Body of pancreas (tissue), 4 donors: ENCODE results near the gene ACSL1. TPM values are rescaled to one million over a fixed set of nuclear protein-coding genes. Genes with fewer than 3 reads are reported as not detected.

ENCODE experiments used
- ATAC-seq: fragments of 150-250 bp; one replicate; pipeline ENCODE4 v1.9.1; 2016
- DNase-seq, 4 donors: peaks; one replicate each; pipeline ENCODE4 v3.0.0-alpha.2; 2019
- H3K27ac ChIP-seq, 4 donors: fragments of 200-600 bp; sonication (generic); 1 replicate in 3 of 4; 2 replicates in 1 of 4; pipeline versions ENCODE4 v1.5.1 to v1.6.1; 2016 to 2019; ENCODE audit warnings: mild to moderate bottlenecking in 1 of 4, mixed read lengths in 1 of 4, moderate library complexity in 1 of 4
- H3K27me3 ChIP-seq, 2 donors: fragments of 200-600 bp; sonication (generic); one replicate each; pipeline ENCODE4 v1.6.0; 2016; ENCODE audit warnings: mild to moderate bottlenecking in 1 of 2
- H3K36me3 ChIP-seq, 2 donors: fragments of 200-600 bp; sonication (generic); replicated peaks in 1 of 2; 2 replicates each; pipeline ENCODE4 v1.5.1; 2016; ENCODE audit warnings: low read depth in 2 of 2; ENCODE audit not compliant: insufficient read depth in 1 of 2
- H3K4me1 ChIP-seq: fragments of 200-600 bp; sonication (generic); one replicate; pipeline ENCODE4 v1.6.0; 2016
- H3K4me3 ChIP-seq, 2 donors: fragments of 200-600 bp; sonication (generic); 1 replicate in 1 of 2; 2 replicates in 1 of 2; pipeline ENCODE4 v1.5.1; 2016 to 2019
- H3K9me3 ChIP-seq, 3 donors: fragments of 200-600 bp; sonication (generic); 1 replicate in 2 of 3; 2 replicates in 1 of 3; pipeline ENCODE4 v1.5.1; 2016
- CTCF ChIP-seq, 7 experiments: fragments of 450-650 bp in 4 of 7; fragments of 200-600 bp in 3 of 7; sonication (generic) in 3 of 7; IDR thresholded peaks; one replicate each; pipeline ENCODE4 v1.5.1; 2016 to 2019; ENCODE audit warnings: antibody characterized with exemption in 7 of 7
- POLR2A ChIP-seq, 3 donors: fragments of 450-650 bp; IDR thresholded peaks; one replicate each; pipeline ENCODE4 v1.6.1; 2016; ENCODE audit warnings: antibody characterized with exemption in 3 of 3, mild to moderate bottlenecking in 2 of 3
- WGBS, 2 donors: methylation state at CpG; one replicate each; pipeline ENCODE4 v1.1.5; 2017; 5-methylcytosine and 5-hydroxymethylcytosine counted together
- intact Hi-C: fragments of 100-400 bp; cut with DNase I; formaldehyde crosslinking; loops from one replicate; pipeline ENCODE4 v1.15.1; 2023
- total RNA-seq, 2 donors: library from RNA; depleted of rRNA; stranded (reverse); fragments of >200 nt; gene quantifications; one replicate each; pipeline ENCODE4 v1.1.0, GENCODE V29; 2016

The ACSL1 gene, protein sequence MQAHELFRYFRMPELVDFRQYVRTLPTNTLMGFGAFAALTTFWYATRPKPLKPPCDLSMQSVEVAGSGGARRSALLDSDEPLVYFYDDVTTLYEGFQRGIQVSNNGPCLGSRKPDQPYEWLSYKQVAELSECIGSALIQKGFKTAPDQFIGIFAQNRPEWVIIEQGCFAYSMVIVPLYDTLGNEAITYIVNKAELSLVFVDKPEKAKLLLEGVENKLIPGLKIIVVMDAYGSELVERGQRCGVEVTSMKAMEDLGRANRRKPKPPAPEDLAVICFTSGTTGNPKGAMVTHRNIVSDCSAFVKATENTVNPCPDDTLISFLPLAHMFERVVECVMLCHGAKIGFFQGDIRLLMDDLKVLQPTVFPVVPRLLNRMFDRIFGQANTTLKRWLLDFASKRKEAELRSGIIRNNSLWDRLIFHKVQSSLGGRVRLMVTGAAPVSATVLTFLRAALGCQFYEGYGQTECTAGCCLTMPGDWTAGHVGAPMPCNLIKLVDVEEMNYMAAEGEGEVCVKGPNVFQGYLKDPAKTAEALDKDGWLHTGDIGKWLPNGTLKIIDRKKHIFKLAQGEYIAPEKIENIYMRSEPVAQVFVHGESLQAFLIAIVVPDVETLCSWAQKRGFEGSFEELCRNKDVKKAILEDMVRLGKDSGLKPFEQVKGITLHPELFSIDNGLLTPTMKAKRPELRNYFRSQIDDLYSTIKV
- total RNA-seq: 100 to 1,000 TPM in 1 of 2 donors, 10 to 100 TPM in 1; 36.6 to 193 TPM

GRCh38 chr4:184825896-184826690 lies at the start of gene ACSL1:
Gene ACSL1 (minus strand): TSS chr4:184825968. CDS start chr4:184803514, 22,454 bp downstream.
- peak; percentile 61 to 71 (median 63) for TF ChIP-seq POLR2A (IDR thresholded peaks at IDR 0.05)
- TF ChIP-seq CTCF (IDR thresholded peaks at IDR 0.05): peak in 2 of 7 experiments; percentile 19 to 43
- Histone ChIP-seq H3K27me3 (no peaks in the 10 kb centered on the region), H3K36me3 (no peaks in the 10 kb centered on the region), H3K9me3 (no peaks in the 10 kb centered on the region), H3K27ac (peak within 1 kb of the TSS; percentile 50 to 78 (median 65)), H3K4me3 (peak within 1 kb of the TSS; percentile 42 to 72), H3K4me1 (peaks cover 21% of the 10 kb centered on the region)
- intact Hi-C loops: no loop called here
- 0% methylated on average over 4 to 70 of the region's 94 CpGs for WGBS, 2 donors
- DNase-seq: peak; percentile 76 to 85 (median 82)
- peak; percentile 94 for ATAC-seq

- no peak for DNase-seq
- intact Hi-C loops: no loop called here
- no peak for ATAC-seq
- Histone ChIP-seq H3K27me3 (no peaks in the 10 kb centered on the region), H3K4me3 (no peak overlapping the region), H3K27ac (no peak overlapping the region), H3K4me1 (no peaks in the 10 kb centered on the region), H3K9me3 (no peaks in the 10 kb centered on the region), H3K36me3 (no peaks in the 10 kb centered on the region)
- 69 to 91% methylated on average over 2 of the region's 2 CpGs for WGBS, 2 donors
- no peak for TF ChIP-seq CTCF (IDR thresholded peaks at IDR 0.05)
- TF ChIP-seq POLR2A (IDR thresholded peaks at IDR 0.05): no peak
Measured at GRCh38 chr4:184873054-184873453, 47.3 kb upstream of the ACSL1 start.

- no peak overlapping the region for H3K4me3 ChIP-seq
- no peaks in the 10 kb centered on the region for H3K36me3 ChIP-seq
- no peak for DNase-seq
- no peak overlapping the region for H3K27ac ChIP-seq
- WGBS, 2 donors: 61 to 91% methylated on average over 4 of the region's 4 CpGs
- no peaks in the 10 kb centered on the region for H3K27me3 ChIP-seq
- intact Hi-C loops: no loop called here
- TF ChIP-seq POLR2A (IDR thresholded peaks at IDR 0.05): no peak
- no peak for TF ChIP-seq CTCF (IDR thresholded peaks at IDR 0.05)
- ATAC-seq: no peak
- H3K9me3 ChIP-seq: no peaks in the 10 kb centered on the region
- H3K4me1 ChIP-seq: no peaks in the 10 kb centered on the region
Measured at GRCh38 chr4:184870718-184871117, 45.0 kb upstream of the ACSL1 start.

DNA sequence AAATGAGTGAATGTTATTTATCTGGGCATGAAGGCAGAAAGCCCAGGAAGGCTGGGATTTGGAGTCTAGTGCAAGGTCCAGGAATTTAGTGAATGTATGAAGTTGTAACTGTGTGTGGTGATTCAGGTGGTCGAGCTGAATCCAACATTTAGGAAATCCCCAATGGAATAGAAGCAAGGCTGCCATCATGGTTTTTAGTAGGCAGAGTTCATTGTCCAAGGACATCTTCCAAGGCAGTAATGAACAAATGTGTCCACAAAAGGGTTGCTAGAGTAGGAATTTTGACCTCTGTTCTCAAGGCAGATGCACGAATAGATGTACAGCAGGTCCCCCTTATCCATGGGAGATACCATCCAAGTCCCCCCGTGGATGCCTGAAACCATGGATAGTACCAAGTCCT lies 42.9 kb upstream of the ACSL1 start:
- 73 to 77% methylated on average over 3 of the region's 3 CpGs for WGBS, 2 donors
- ATAC-seq (no peak), DNase-seq (no peak)
- no peaks in the 10 kb centered on the region for H3K36me3 ChIP-seq
- no peaks in the 10 kb centered on the region for H3K27me3 ChIP-seq
- intact Hi-C loops: no loop called here
- no peak overlapping the region for H3K27ac ChIP-seq
- no peaks in the 10 kb centered on the region for H3K9me3 ChIP-seq
- no peak overlapping the region for H3K4me3 ChIP-seq
- no peaks in the 10 kb centered on the region for H3K4me1 ChIP-seq
- TF ChIP-seq POLR2A (IDR thresholded peaks at IDR 0.05): no peak

GRCh38 chr4:184863916-184864315 lies 38.1 kb upstream of the ACSL1 start:
- no peaks in the 10 kb centered on the region for H3K9me3 ChIP-seq
- no peaks in the 10 kb centered on the region for H3K36me3 ChIP-seq
- no peaks in the 10 kb centered on the region for H3K4me1 ChIP-seq
- DNase-seq: no peak
- H3K27ac ChIP-seq: no peak overlapping the region
- no peak overlapping the region for H3K4me3 ChIP-seq
- no peak for ATAC-seq
- intact Hi-C loops: no loop called here
- TF ChIP-seq CTCF (IDR thresholded peaks at IDR 0.05) (no peak), POLR2A (IDR thresholded peaks at IDR 0.05) (no peak)
- WGBS, 2 donors: 59 to 62% methylated on average over 3 of the region's 3 CpGs
- no peaks in the 10 kb centered on the region for H3K27me3 ChIP-seq
